HepG2 (cell line): ENCODE data around the gene MBD3. TPM values are rescaled to one million over a fixed set of nuclear protein-coding genes. Genes with fewer than 3 reads are reported as not detected.

Experiments used
- ATAC-seq: fragments of 200-7000 bp; cut with Tn5 transposase; 3 replicates; pipeline ENCODE4 v1.9.1; 2020; ENCODE audit warnings: mild to moderate bottlenecking, moderate library complexity
- BruUV-seq: library from RNA; stranded (reverse); fragments of 400-500 nt; replicated peaks from 2 replicates; lab custom pipeline; 2021; lab: Mats Ljungman, UMichigan
- CTCF ChIA-PET: fragments of 300-600 bp; formaldehyde crosslinking; extraction: SDS; loops from one replicate; lab custom pipeline; 2021; ENCODE audit warnings: low total read pairs, inconsistent platforms, low intra/inter-chr PET ratio; lab: Yijun Ruan, JAX
- POLR2A ChIA-PET: fragments of 350-600 bp; sonication (Branson Sonifier 250); formaldehyde crosslinking; loops from one replicate; lab custom pipeline; 2020; ENCODE audit warnings: antibody characterized with exemption, inconsistent platforms; lab: Yijun Ruan, JAX
- DNase-seq: peaks from one replicate; pipeline ENCODE4 v3.0.0-alpha.2; 2015; ENCODE audit warnings: low spot score
- FAIRE-seq: peaks from 3 replicates; lab custom pipeline; 2011; peaks lifted over from hg19 to GRCh38; lab: Jason Lieb, UNC
- H2AFZ ChIP-seq: one replicate; pipeline ENCODE4 v1.6.1; 2011; ENCODE audit warnings: low read length, inconsistent platforms
- H3K27ac ChIP-seq: fragments of 300-600 bp; 3 replicates; pipeline ENCODE4 v1.8.0; 2011; ENCODE audit warnings: mixed run types, mild to moderate bottlenecking, mixed read lengths, low read length, inconsistent platforms; ENCODE audit not compliant: insufficient read depth; ENCODE audit errors: extremely low read length
- H3K27me3 ChIP-seq, 2 experiments: fragments of 200-600 bp in 1 of 2; 2 replicates in 1 of 2; 3 replicates in 1 of 2; pipeline versions ENCODE4 v1.6.0 to v1.8.0; 2011; ENCODE audit warnings: low read length in 2 of 2, mild to moderate bottlenecking in 2 of 2, moderate library complexity in 2 of 2, inconsistent platforms in 1 of 2; ENCODE audit not compliant: insufficient read depth in 2 of 2, control insufficient read depth in 1 of 2
- H3K36me3 ChIP-seq, 2 experiments: fragments of 200-600 bp in 1 of 2; replicated peaks in 1 of 2; 2 replicates in 1 of 2; 3 replicates in 1 of 2; pipeline versions ENCODE4 v1.5.1 to v1.8.0; 2011; ENCODE audit warnings: low read length in 2 of 2, inconsistent platforms in 1 of 2; ENCODE audit not compliant: insufficient read depth in 2 of 2, control insufficient read depth in 1 of 2
- H3K4me1 ChIP-seq: 2 replicates; pipeline ENCODE4 v1.5.1; 2012; ENCODE audit warnings: low read length, inconsistent platforms; ENCODE audit not compliant: insufficient read depth
- H3K4me2 ChIP-seq: 2 replicates; pipeline ENCODE4 v1.6.0; 2011; ENCODE audit warnings: low read depth, low read length, inconsistent platforms
- H3K4me3 ChIP-seq, 3 experiments: fragments of 200-600 bp in 1 of 3; sonication (generic), shearing (Covaris generic) in 1 of 3; replicated peaks in 1 of 3; 2 replicates each; pipeline ENCODE4 v1.5.1; 2011 to 2016; ENCODE audit warnings: low read length in 3 of 3, inconsistent platforms in 2 of 3, low read depth in 2 of 3, mild to moderate bottlenecking in 2 of 3, control low read depth in 1 of 3, mixed read lengths in 1 of 3; ENCODE audit not compliant: insufficient read depth in 1 of 3
- H3K79me2 ChIP-seq: one replicate; pipeline ENCODE4 v1.6.1; 2011; ENCODE audit warnings: low read length, inconsistent platforms; ENCODE audit not compliant: insufficient read depth
- H3K9ac ChIP-seq: 2 replicates; pipeline ENCODE4 v1.6.0; 2011; ENCODE audit warnings: mild to moderate bottlenecking, low read depth, low read length, inconsistent platforms; ENCODE audit not compliant: insufficient read depth
- H3K9me3 ChIP-seq: 2 replicates; pipeline ENCODE4 v1.5.1; 2012; ENCODE audit warnings: mild to moderate bottlenecking, low read length
- H4K20me1 ChIP-seq: 2 replicates; pipeline ENCODE4 v1.6.0; 2011; ENCODE audit warnings: inconsistent platforms, mild to moderate bottlenecking, low read length, moderate library complexity; ENCODE audit not compliant: insufficient read depth
- AGO2 ChIP-seq: fragments of 200-400 bp; formaldehyde crosslinking; optimal IDR thresholded peaks from 2 replicates; pipeline ENCODE3; 2017; ENCODE audit warnings: mild to moderate bottlenecking, low read depth, low read length, moderate library complexity
- PRDM10 ChIP-seq: sonication (generic); formaldehyde crosslinking; IDR thresholded peaks from 2 replicates; pipeline ENCODE4 v1.4.0; 2020; ENCODE audit warnings: low read depth, missing genetic modification reagents
- RAD21 ChIP-seq: fragments of 450-650 bp; formaldehyde crosslinking; IDR thresholded peaks from 2 replicates; pipeline ENCODE4 v1.5.0; 2020; ENCODE audit warnings: mild to moderate bottlenecking
- ZNF121 ChIP-seq: sonication (generic); formaldehyde crosslinking; IDR thresholded peaks from 2 replicates; pipeline ENCODE4 v1.5.0; 2020; ENCODE audit warnings: mild to moderate bottlenecking, missing genetic modification reagents
- ZNF432 ChIP-seq: sonication (generic); formaldehyde crosslinking; IDR thresholded peaks from 2 replicates; pipeline ENCODE4 v1.5.0; 2020; ENCODE audit warnings: missing genetic modification reagents, mild to moderate bottlenecking, borderline replicate concordance
- ZNF484 ChIP-seq: sonication (generic); formaldehyde crosslinking; IDR thresholded peaks from 2 replicates; pipeline ENCODE4 v1.5.1; 2020; ENCODE audit warnings: mild to moderate bottlenecking, low read depth, missing genetic modification reagents, borderline replicate concordance
- ZNF605 ChIP-seq: sonication (generic); formaldehyde crosslinking; IDR thresholded peaks from 2 replicates; pipeline ENCODE4 v1.8.0; 2022; ENCODE audit warnings: mild to moderate bottlenecking, missing genetic modification reagents
- ZNF670 ChIP-seq: sonication (generic); formaldehyde crosslinking; IDR thresholded peaks from 2 replicates; pipeline ENCODE4 v1.8.0; 2022; ENCODE audit warnings: mild to moderate bottlenecking, missing genetic modification reagents, borderline replicate concordance
- ZNF792 ChIP-seq: IDR thresholded peaks from 2 replicates; pipeline ENCODE4 v1.6.1; 2016
- WGBS: methylation state at CpG from one replicate; pipeline ENCODE4 v1.1.6; 2017; ENCODE audit warnings: low lambda C conversion rate; 5-methylcytosine and 5-hydroxymethylcytosine counted together
- in situ Hi-C: cut with HindIII; loops from 2 replicates; pipeline ENCODE4 v1.10.0; 2017; ENCODE audit warnings: low pct_unique_long_range_greater_than_20kb; ENCODE audit not compliant: extremely low pct_ligation_motif_present
- intact Hi-C: fragments of 100-400 bp; cut with micrococcal nuclease; formaldehyde crosslinking; loops from one replicate; pipeline ENCODE4 v1.10.0; 2022; ENCODE audit not compliant: unreplicated experiment
- polyA plus RNA-seq, 8 experiments: library from polyadenylated mRNA; depleted of rRNA in 3 of 8; stranded (reverse) in 7 of 8; unstranded in 1 of 8; fragments of >200 nt; fragmentation: Illumina TruSeq in 4 of 8; extraction: Trizol in 4 of 8; gene quantifications; 2 replicates each; pipeline versions ENCODE4 v1.2.1 to v1.2.3, GENCODE V29; 2011 to 2016; ENCODE audit warnings: low read depth in 4 of 8, missing spikeins in 1 of 8, mixed read lengths in 1 of 8; ENCODE audit not compliant: insufficient read depth in 1 of 8
- total RNA-seq, 5 experiments: library from RNA; depleted of rRNA; stranded (reverse); fragments of >200 nt; fragmentation: Illumina TruSeq; extraction: Trizol; gene quantifications; 2 replicates each; pipeline ENCODE4 v1.2.3, GENCODE V29; 2016; ENCODE audit warnings: low read depth in 1 of 5
- TF ChIP-seq, protein P1 (sequence below): sonication (generic); formaldehyde crosslinking; IDR thresholded peaks from 2 replicates; pipeline ENCODE4 v1.4.0; 2020; ENCODE audit warnings: missing genetic modification reagents, mild to moderate bottlenecking, borderline replicate concordance

The MBD3 gene
- total and polyA plus RNA-seq, 2 of the 13 experiments (the other 11 are each of a cell fraction or from before 2014, with no cell fraction given), result 21.2 to 76.9 TPM

DNA sequence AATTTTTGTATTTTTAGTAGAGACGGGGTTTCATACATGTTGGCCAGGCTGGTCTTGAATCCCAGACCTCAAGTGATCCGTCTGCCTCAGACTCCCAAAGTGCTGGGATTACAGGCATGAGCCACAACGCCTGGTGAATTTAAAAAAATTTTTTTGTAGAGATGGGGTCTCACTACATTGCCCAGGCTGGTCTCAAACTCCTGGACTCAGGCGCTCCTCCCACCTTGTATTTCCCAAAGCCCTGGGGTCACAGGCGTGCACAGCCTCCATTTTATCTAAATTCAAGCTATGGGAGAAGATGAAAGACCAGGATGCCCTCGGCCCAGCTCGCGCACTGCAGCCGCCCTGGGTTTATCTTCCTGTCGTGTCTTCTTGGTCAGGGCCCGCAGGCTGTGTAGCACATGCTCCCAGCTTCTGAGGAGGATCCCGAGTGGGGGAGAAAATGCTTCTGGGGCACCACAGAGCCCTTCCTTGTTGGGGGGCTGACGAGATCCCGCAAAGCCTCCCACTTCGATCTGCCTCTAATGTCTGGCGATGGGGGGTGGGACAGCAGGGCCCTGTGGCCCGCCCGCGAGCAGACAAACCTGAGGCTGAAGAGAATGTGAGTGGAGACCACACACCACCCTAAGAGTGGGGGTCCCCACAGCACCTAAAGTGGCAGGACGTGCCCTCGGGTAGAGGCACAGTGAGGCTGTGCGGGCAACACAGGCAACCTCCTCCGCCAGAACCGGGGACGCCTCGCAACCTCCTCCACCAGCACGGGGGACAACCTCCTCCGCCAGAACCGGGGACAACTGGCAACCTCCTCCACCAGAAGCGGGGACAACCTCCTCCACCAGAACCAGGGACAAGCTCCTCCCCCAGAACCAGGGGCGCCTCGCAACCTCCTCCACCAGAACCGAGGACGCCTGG is 43.9 kb upstream of the MBD3 start:
- H3K79me2 ChIP-seq, result peaks cover 16% of the 10 kb centered on the region
- 97% methylated on average over 11 of the region's 34 CpGs for WGBS
- POLR2A ChIA-PET, result no interaction called here

DNA sequence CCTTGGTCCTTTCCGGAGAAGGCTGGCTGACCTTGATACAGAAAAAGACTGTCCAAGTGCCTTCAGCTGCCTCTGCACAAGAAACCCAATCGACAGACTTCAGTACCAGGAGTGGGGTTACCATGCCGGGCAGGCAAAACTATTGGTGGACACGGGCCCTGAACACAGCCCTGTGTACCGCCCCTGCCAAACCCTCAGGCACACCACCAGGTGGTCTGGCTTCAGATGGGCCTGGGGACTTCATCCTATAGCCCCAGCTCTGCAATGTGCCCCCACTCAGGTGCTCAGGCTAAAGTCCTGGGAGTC is 42.2 kb upstream of the MBD3 start:
- 100% methylated on average over 1 of the region's 5 CpGs for whole genome bisulfite sequencing
- no peak for DNase-seq
- Histone ChIP-seq H4K20me1 (no peaks in the 10 kb centered on the region), H3K4me3 (no peak overlapping the region), H2AFZ (no peak overlapping the region), H3K36me3 (peaks cover 9 to 48% of the 10 kb centered on the region in 2 experiments; a peak in 4 of 5 replicates), H3K4me1 (0 out of 2 replicates have a peak, but pooled peaks cover 11% of the 10 kb centered on the region), H3K9ac (no peak overlapping the region), H3K27ac (no peak overlapping the region), H3K79me2 (peaks cover 16% of the 10 kb centered on the region), H3K9me3 (no peaks in the 10 kb centered on the region), H3K27me3 (no peaks in the 10 kb centered on the region), H3K4me2 (no peak overlapping the region)
- in situ Hi-C loops (no loop called here), intact Hi-C loops (no loop called here)
- FAIRE-seq, result no peak
- POLR2A ChIA-PET, result no interaction called here
- no peak for ATAC-seq
- CTCF ChIA-PET, result no interaction called here
- BruUV-seq, result no TSS peak
- TF ChIP-seq PRDM10 (CRISPR knock-in tag), result no peak
- TF ChIP-seq ZNF792 (CRISPR knock-in tag), result no peak
- TF ChIP-seq ZNF670, result no peak
- TF ChIP-seq ZNF605, result no peak
- TF ChIP-seq ZNF432 (CRISPR knock-in tag), result no peak
- TF ChIP-seq, protein P1, sequence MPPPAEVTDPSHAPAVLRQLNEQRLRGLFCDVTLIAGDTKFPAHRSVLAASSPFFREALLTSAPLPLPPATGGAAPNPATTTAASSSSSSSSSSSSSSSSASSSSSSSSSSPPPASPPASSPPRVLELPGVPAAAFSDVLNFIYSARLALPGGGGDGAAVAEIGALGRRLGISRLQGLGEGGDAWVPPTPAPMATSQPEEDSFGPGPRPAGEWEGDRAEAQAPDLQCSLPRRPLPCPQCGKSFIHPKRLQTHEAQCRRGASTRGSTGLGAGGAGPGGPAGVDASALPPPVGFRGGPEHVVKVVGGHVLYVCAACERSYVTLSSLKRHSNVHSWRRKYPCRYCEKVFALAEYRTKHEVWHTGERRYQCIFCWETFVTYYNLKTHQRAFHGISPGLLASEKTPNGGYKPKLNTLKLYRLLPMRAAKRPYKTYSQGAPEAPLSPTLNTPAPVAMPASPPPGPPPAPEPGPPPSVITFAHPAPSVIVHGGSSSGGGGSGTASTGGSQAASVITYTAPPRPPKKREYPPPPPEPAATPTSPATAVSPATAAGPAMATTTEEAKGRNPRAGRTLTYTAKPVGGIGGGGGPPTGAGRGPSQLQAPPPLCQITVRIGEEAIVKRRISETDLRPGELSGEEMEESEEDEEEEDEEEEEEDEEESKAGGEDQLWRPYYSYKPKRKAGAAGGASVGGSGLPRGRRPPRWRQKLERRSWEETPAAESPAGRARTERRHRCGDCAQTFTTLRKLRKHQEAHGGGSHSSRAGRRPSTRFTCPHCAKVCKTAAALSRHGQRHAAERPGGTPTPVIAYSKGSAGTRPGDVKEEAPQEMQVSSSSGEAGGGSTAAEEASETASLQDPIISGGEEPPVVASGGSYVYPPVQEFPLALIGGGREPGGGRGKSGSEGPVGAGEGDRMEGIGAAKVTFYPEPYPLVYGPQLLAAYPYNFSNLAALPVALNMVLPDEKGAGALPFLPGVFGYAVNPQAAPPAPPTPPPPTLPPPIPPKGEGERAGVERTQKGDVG, result no peak
- no peak for TF ChIP-seq ZNF484 (CRISPR knock-in tag)

More for the DNA sequence above, 43.9 kb upstream of the MBD3 start:
- no peak for DNase-seq
- Histone ChIP-seq H3K36me3 (peaks cover 9 to 49% of the 10 kb centered on the region in 2 experiments; a peak in 4 of 5 replicates), H4K20me1 (no peaks in the 10 kb centered on the region), H3K4me2 (no peak overlapping the region), H3K9me3 (no peaks in the 10 kb centered on the region), H2AFZ (no peak overlapping the region), H3K27ac (no peak overlapping the region), H3K4me3 (no peak overlapping the region), H3K27me3 (no peaks in the 10 kb centered on the region), H3K4me1 (0 out of 2 replicates have a peak, but pooled peaks cover 11% of the 10 kb centered on the region), H3K9ac (no peak overlapping the region)
- intact Hi-C loops (no loop called here), in situ Hi-C loops (no loop called here)
- TF ChIP-seq RAD21 (no peak), ZNF121 (CRISPR knock-in tag) (0 out of 2 replicates have a peak, but pooled peaks have one; percentile 21), AGO2 (peak; percentile 57)
- ATAC-seq, result no peak
- no TSS peak for BruUV-seq
- FAIRE-seq, result no peak
- CTCF ChIA-PET, result no interaction called here
